Panc1 (cell line): ENCODE measurements around the gene BABAM2. TPM values are rescaled to one million over a fixed set of nuclear protein-coding genes. Genes with fewer than 3 reads are reported as not detected.

Experiments
- ATAC-seq: fragments of 200-7000 bp; cut with Tn5 transposase; 2 replicates; pipeline ENCODE4 v1.9.1; 2020; ENCODE audit warnings: mild to moderate bottlenecking, moderate library complexity
- BruUV-seq: library from RNA; stranded (reverse); fragments of 400-500 nt; replicated peaks from 2 replicates; lab custom pipeline; 2021; lab: Mats Ljungman, UMichigan
- CTCF ChIA-PET: fragments of 300-600 bp; sonication (Branson Sonifier 250); formaldehyde crosslinking; loops from one replicate; lab custom pipeline; 2022; ENCODE audit warnings: antibody characterized with exemption; lab: Charles Lee
- POLR2A ChIA-PET: fragments of 300-600 bp; sonication (Branson Sonifier 250); formaldehyde crosslinking; loops from one replicate; lab custom pipeline; 2022; ENCODE audit warnings: antibody characterized with exemption; lab: Charles Lee
- DNase-seq: peaks from one replicate; pipeline ENCODE4 v3.0.0-alpha.2; 2010; ENCODE audit warnings: low read depth, low spot score
- H3K27ac ChIP-seq: 2 replicates; pipeline ENCODE4 v1.5.1; 2011; ENCODE audit warnings: mild to moderate bottlenecking, low read length, inconsistent platforms
- H3K27me3 ChIP-seq: fragments of 200-500 bp; sonication (Bioruptor generic); 2 replicates; pipeline ENCODE4 v1.6.0; 2014; ENCODE audit warnings: low read length, inconsistent platforms; ENCODE audit not compliant: control insufficient read depth, insufficient read depth
- H3K36me3 ChIP-seq: fragments of 200-500 bp; sonication (Bioruptor generic); 2 replicates; pipeline ENCODE4 v1.5.1; 2014; ENCODE audit warnings: inconsistent platforms, mild to moderate bottlenecking, low read length, moderate library complexity; ENCODE audit not compliant: control insufficient read depth, insufficient read depth
- H3K4me1 ChIP-seq: 2 replicates; pipeline ENCODE4 v1.5.1; 2011; ENCODE audit warnings: inconsistent platforms, mild to moderate bottlenecking, low read length, moderate library complexity; ENCODE audit not compliant: control insufficient read depth, insufficient read depth
- H3K4me3 ChIP-seq, 2 experiments: 2 replicates each; pipeline ENCODE4 v1.5.1; 2011 to 2012; ENCODE audit warnings: low read depth in 2 of 2, low read length in 2 of 2, mild to moderate bottlenecking in 2 of 2, inconsistent platforms in 1 of 2, moderate library complexity in 1 of 2
- H3K9me3 ChIP-seq: fragments of 200-500 bp; sonication (Bioruptor generic); 2 replicates; pipeline ENCODE4 v1.5.1; 2014; ENCODE audit warnings: low read depth, mild to moderate bottlenecking, inconsistent platforms, low read length, moderate library complexity; ENCODE audit not compliant: control insufficient read depth, insufficient read depth
- CTCF ChIP-seq: fragments of 450-650 bp; IDR thresholded peaks from 2 replicates; pipeline ENCODE4 v1.5.1; 2017; ENCODE audit warnings: mild to moderate bottlenecking
- POLR2AphosphoS5 ChIP-seq: IDR thresholded peaks from 2 replicates; pipeline ENCODE4 v1.6.1; 2012; ENCODE audit warnings: mild to moderate bottlenecking, low read depth, low read length, moderate library complexity
- REST ChIP-seq, 2 experiments: IDR thresholded peaks; 2 replicates each; pipeline ENCODE4 v1.6.1; 2011 to 2012; ENCODE audit warnings: low read depth in 2 of 2, control low read depth in 1 of 2, low read length in 1 of 2, mild to moderate bottlenecking in 1 of 2, moderate library complexity in 1 of 2; ENCODE audit not compliant: insufficient read depth in 1 of 2
- SIN3A ChIP-seq: IDR thresholded peaks from 2 replicates; pipeline ENCODE4 v1.6.1; 2012; ENCODE audit warnings: low read depth, mild to moderate bottlenecking, low read length, moderate library complexity, borderline replicate concordance; ENCODE audit not compliant: insufficient read depth
- TCF7L2 ChIP-seq: IDR thresholded peaks from 2 replicates; pipeline ENCODE4 v1.6.1; 2011; ENCODE audit warnings: mild to moderate bottlenecking, low read depth, low read length, inconsistent platforms
- in situ Hi-C: cut with HindIII; loops from 2 replicates; pipeline ENCODE4 v1.10.0; 2016; ENCODE audit warnings: low sequenced_read_pairs, low pct_unique_long_range_greater_than_20kb
- intact Hi-C: fragments of 100-400 bp; cut with micrococcal nuclease; formaldehyde crosslinking; loops from one replicate; pipeline ENCODE4 v1.10.0; 2022; ENCODE audit not compliant: unreplicated experiment
- total RNA-seq: library from RNA; stranded (reverse); gene quantifications from one replicate; pipeline ENCODE4 v1.2.1, GENCODE V29; 2021; ENCODE audit not compliant: unreplicated experiment

BABAM2 gene
- total RNA-seq, 1 experiment from 2014 or later, result 31.2 TPM

- no peak for ATAC-seq
- Histone ChIP-seq H3K4me1 (no peaks in the 10 kb centered on the region), H3K27me3 (no peaks in the 10 kb centered on the region), H3K27ac (no peak overlapping the region), H3K9me3 (no peaks in the 10 kb centered on the region), H3K36me3 (no peaks in the 10 kb centered on the region), H3K4me3 (no peak overlapping the region)
- TF ChIP-seq CTCF (no peak), SIN3A (no peak), TCF7L2 (no peak), REST (IDR thresholded peaks at IDR 0.05; ENCODE audit: insufficient read depth in 1 of 2, low read depth in 2 of 2, low read length in 1 of 2) (no peak), POLR2AphosphoS5 (no peak)
- in situ Hi-C loops, result no loop called here
- ChIA-PET CTCF (no interaction called here), POLR2A (interaction anchor here (0.5 to 0.6 kb wide), 2 partner anchors 43 to 301 kb away, joined by 3 read pairs; no protein-coding TSS in a partner anchor)
- BruUV-seq, result no TSS peak
- intact Hi-C loops, result no loop called here
- DNase-seq, result no peak
Observed at GRCh38 chr2:27972311-27972710, 81.8 kb downstream of the BABAM2 start.

- TF ChIP-seq REST (IDR thresholded peaks at IDR 0.05; ENCODE audit: insufficient read depth in 1 of 2, low read depth in 2 of 2, low read length in 1 of 2) (no peak), CTCF (peak; percentile 52)
- Histone ChIP-seq H3K27ac (no peak overlapping the region), H3K36me3 (no peaks in the 10 kb centered on the region), H3K27me3 (no peaks in the 10 kb centered on the region), H3K4me3 (no peak overlapping the region), H3K4me1 (no peaks in the 10 kb centered on the region), H3K9me3 (no peaks in the 10 kb centered on the region)
- in situ Hi-C loops (no loop called here), intact Hi-C loops (no loop called here)
- ChIA-PET POLR2A (no interaction called here), CTCF (no interaction called here)
- BruUV-seq, result no TSS peak
- ATAC-seq (no peak), DNase-seq (no peak)
Observed at GRCh38 chr2:27973592-27973991, 83.1 kb downstream of the BABAM2 start.
